ENCODE measurements around the gene GSDME.
A peak's percentile ranks its signal among the peaks of the same experiment; 100 is the strongest.
"Not testable (repeated sequence)": the region's sequence is repeated elsewhere in the genome, so short reads cannot be mapped to it uniquely, and the experiment has no call there.

GSDME gene

GRCh38 chr7:24741679-24742505 lies 15.4 kb downstream of the GSDME start:
- no peak for DNase-seq

DNA sequence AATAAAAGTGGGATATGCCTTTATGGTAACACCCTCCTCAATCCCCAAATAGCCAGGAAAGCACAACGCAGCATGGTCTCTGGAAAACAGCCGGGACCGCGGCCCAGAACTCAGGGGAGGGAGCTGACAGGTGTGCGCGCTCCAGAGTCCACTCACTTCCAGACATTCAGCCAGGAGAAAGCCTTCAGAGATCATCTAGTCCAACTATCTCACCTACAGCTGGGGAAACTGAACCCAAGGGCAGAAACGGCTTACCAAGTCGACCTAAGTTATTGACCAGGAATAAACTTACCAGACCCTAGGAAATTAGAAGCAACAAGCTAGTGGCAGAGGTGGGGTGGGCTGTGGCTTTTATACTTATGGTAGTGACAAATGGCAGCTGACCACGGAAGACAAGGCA lies 16.4 kb downstream of the GSDME start:
- no peak for DNase-seq

- no peak for DNase-seq
Observed at GRCh38 chr7:24739306-24739705, 18.0 kb downstream of the GSDME start.

GRCh38 chr7:24738577-24738976 lies 18.7 kb downstream of the GSDME start:
- DNase-seq, result no peak

DNA sequence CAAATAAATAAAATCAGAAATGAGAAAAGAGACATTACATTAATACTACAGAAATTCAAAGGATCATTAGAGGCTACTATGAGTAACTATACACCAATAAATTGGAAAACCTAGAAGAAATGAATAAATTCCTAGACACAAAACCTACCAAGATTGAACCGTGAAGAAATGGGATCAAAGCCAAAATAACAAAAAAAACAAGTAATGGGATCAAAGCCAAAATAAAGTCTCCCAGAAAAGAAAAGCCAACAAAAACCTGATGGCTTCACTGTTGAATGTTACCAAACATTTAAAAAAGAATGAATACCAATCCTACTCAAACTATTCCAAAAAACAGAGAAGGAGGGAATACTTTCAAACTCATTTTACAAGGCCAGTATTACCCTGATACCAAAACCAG lies 20.0 kb downstream of the GSDME start:
- DNase-seq, result no peak

GRCh38 chr7:24735594-24735993 lies 21.7 kb downstream of the GSDME start:
- not testable (repeated sequence) for DNase-seq

- no peak for DNase-seq
Observed at GRCh38 chr7:24734306-24734705, 23.0 kb downstream of the GSDME start.

GRCh38 chr7:24733414-24734060 lies 23.7 kb downstream of the GSDME start:
- DNase-seq, result no peak

DNA sequence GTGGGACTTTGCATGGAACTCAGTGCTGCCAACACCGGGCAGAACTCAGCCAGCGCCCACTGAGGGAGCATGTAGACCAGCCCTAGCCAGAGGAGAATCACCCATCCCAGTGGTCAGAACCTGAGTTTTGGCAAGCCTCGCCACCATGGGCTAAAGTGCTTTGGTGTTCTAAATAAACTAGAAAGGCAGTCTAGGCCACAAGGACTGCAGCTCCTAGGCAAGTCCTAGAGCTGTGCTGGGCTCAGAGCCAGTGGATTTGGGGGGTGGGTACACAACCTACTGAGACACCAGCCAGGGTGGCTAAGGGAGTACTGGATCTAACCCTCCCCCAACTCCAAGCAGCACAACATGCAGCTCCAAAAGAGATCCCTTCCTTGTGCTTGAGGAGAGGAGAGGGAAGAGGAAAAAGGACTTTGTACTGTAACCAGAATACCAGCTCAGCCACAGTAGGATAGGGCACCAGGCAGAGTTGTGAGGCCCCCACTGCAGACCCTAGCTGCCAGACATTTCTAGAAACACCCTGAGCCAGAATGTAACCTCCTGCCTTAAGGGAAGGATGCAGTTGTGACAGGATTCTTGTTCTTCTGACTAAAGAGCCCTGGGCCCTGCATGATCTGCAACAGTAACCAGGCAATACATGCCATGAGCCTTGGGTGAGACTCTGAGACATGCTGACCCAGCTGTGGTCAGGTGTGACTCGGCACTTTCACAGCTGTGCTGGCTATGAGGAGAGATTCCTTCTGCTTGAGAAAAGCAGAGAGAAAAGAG lies 24.4 kb downstream of the GSDME start:
- DNase-seq, result peak in 1 of 5 experiments; percentile 7

- no peak for DNase-seq
Observed at GRCh38 chr7:24731313-24731712, 26.0 kb downstream of the GSDME start.

GRCh38 chr7:24730018-24730369 lies 27.3 kb downstream of the GSDME start:
- DNase-seq, result no peak

GRCh38 chr7:24729365-24730017 lies 27.8 kb downstream of the GSDME start:
- no peak for DNase-seq

- DNase-seq, result peak in 1 of 5 experiments; percentile 31
Observed at GRCh38 chr7:24728503-24729364, 28.5 kb downstream of the GSDME start.

GRCh38 chr7:24728121-24728500 lies 29.2 kb downstream of the GSDME start:
- DNase-seq, result no peak

DNA sequence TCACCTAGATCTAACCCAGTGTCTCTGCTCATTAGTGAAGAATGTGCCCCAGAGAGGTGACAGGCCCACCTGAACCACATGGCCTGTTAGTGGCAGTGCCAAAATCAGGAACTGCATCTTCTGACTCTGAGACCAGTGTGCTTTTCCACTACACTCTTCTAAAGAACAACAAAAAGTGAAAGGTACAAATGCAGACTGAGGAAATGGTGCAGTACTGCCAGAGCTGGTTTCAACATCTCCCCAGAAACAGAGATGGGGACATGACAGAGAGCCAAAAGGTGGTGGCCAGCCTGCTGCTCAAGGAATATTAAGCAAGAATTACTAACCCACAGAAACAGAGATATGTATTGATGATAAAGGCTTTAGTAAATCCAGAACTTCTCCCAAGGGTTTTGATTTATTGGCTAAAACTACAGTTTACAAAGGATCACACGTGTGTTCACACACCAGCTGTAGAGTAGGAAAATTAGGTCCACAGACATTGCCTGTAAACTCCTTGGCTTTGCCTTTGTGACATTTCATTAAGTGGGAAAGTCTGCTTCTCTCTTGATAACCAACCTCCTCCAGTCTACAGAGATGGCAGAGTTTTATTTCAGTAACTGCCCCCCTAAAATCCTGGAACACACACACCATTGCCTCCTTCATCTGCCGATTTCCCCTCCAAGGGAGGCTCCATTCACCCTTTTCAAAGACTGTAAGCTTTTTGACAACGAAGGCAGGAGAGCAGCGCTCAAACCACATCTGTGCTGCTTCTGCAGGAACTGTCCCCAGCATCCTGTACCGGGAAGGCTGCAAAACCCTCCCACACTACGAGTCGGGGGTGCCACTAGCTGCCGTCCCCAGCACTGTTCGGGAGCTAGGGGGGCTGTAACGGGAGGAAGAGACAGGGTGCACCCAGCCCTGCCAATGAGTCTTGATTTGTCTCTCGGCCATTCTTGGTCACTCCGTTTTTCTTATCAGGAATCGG lies 29.8 kb downstream of the GSDME start:
- peak in 1 of 5 experiments; percentile 28 for DNase-seq

DNA sequence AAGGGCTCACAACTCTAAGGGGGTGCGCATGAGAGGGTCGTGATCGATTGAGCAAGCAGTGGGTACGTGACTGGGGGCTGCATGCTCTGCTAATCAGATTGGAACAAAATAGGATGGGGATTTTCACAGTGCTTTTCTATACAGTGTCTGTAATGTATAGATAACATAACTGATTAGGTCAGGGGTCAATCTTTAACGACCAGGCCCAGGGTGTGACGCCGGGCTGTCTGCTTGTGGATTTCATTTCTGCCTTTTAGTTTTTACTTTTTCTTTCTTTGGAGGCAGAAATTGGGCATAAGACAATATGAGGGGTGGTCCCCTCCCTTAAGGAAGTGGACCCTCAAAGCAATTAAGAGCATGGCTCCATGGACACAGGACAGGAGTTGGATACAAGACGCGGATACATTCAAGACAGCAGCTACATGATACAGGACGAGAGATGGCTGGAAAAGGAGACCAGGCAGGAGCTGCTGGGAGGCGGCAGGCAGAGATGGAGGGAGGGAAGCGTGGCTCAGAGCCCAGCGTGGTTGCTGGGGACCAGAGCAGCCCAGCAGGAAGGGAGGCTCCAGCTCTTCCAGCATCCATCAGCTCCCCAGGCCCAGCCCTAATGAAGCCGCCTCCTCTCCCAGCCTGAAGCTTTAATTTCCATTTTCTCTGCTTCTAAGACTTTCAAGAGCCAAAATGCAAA lies 31.6 kb downstream of the GSDME start:
- no peak for DNase-seq

DNA sequence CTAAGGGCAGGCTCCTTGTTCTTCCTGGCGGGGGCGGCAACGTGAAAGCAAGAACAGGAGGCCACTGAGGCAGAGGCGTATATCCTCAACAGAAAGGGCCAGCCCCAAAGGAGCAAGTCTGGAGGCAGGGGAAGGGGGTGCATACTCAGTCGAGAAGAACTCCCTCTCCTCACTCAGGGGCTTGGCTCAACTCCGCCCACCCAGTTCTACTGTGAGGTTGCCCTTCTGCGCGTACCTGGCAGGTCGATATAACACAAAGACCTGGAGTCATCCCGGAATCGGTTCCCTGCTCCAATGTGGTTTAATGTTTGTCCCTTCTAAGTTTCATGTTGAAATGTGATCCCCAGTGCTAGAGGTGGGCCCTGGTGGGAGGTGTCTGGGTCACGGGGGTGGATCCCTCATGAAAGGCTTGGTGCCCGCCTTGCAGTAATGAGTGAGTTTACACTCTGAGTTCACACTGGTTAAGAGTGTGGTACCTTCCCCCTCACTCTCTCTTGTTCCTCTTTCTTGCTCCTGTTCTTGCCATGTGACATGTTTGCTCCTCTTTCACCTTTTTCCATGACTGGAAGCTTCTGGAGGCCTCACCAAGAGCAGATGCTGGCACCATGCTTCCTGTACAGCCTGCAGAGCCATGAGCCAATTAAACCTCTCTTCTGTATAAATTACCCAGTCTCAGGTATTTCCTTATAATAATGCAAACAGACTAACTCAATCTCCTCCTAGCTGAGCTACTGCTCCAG lies 32.6 kb downstream of the GSDME start:
- no peak for DNase-seq

GRCh38 chr7:24723178-24723530 lies 34.1 kb downstream of the GSDME start:
- DNase-seq, result no peak

- no peak for DNase-seq
Observed at GRCh38 chr7:24722386-24723177, 34.7 kb downstream of the GSDME start.

Data from T-helper 2 cell (primary cell).